Measurements from ENCODE around the gene N4BP2L1.

Gene N4BP2L1

GRCh38 chr13:32431361-32431760 is 3.4 kb upstream of the N4BP2L1 start:
- no peak for DNase-seq (ENCODE audit: low spot score)

- DNase-seq (ENCODE audit: low spot score), result no peak
Observed at GRCh38 chr13:32430018-32430747, 2.3 kb upstream of the N4BP2L1 start.

- no peak for DNase-seq (ENCODE audit: low spot score)
Observed at GRCh38 chr13:32429433-32429909, 1.5 kb upstream of the N4BP2L1 start.

GRCh38 chr13:32428581-32429432 is 877 bp upstream of the N4BP2L1 start:
- DNase-seq (ENCODE audit: low spot score), result peak; percentile 9

- DNase-seq (ENCODE audit: low spot score), result peak; percentile 34
Observed at GRCh38 chr13:32426990-32427851, 709 bp downstream of the N4BP2L1 start.

GRCh38 chr13:32426191-32426989 is 1.5 kb downstream of the N4BP2L1 start:
- peak; percentile 39 for DNase-seq (ENCODE audit: low spot score)

GRCh38 chr13:32425158-32425557 is 2.8 kb downstream of the N4BP2L1 start:
- DNase-seq (ENCODE audit: low spot score), result no peak

GRCh38 chr13:32423592-32423991 is 4.3 kb downstream of the N4BP2L1 start:
- no peak for DNase-seq (ENCODE audit: low spot score)

- DNase-seq (ENCODE audit: low spot score), result no peak
Observed at GRCh38 chr13:32419862-32420261, 8.1 kb downstream of the N4BP2L1 start.

- DNase-seq (ENCODE audit: low spot score), result no peak
Observed at GRCh38 chr13:32417995-32418394, 9.9 kb downstream of the N4BP2L1 start.

- DNase-seq (ENCODE audit: low spot score), result no peak
Observed at GRCh38 chr13:32415019-32415418, 12.9 kb downstream of the N4BP2L1 start.

- no peak for DNase-seq (ENCODE audit: low spot score)
Observed at GRCh38 chr13:32414580-32414979, 13.3 kb downstream of the N4BP2L1 start.

GRCh38 chr13:32413284-32413683 is 14.6 kb downstream of the N4BP2L1 start:
- DNase-seq (ENCODE audit: low spot score), result no peak

GRCh38 chr13:32409561-32410421 is 18.1 kb downstream of the N4BP2L1 start:
- DNase-seq (ENCODE audit: low spot score), result peak; percentile 26

GRCh38 chr13:32409001-32409313 is 19.0 kb downstream of the N4BP2L1 start:
- DNase-seq (ENCODE audit: low spot score), result no peak

- no peak for DNase-seq (ENCODE audit: low spot score)
Observed at GRCh38 chr13:32408296-32409000, 19.5 kb downstream of the N4BP2L1 start.

- no peak for DNase-seq (ENCODE audit: low spot score)
Observed at GRCh38 chr13:32407854-32408253, 20.1 kb downstream of the N4BP2L1 start.

GRCh38 chr13:32403108-32403507 is 24.8 kb downstream of the N4BP2L1 start:
- DNase-seq (ENCODE audit: low spot score), result no peak

GRCh38 chr13:32391101-32391619 is 36.8 kb downstream of the N4BP2L1 start:
- DNase-seq (ENCODE audit: low spot score), result no peak

GRCh38 chr13:32390484-32390883 is 37.4 kb downstream of the N4BP2L1 start:
- DNase-seq (ENCODE audit: low spot score), result no peak

Data from putamen (tissue), 1 donor.